ENCODE data around the gene OR13G1. TPM values are rescaled to one million over a fixed set of nuclear protein-coding genes. Genes with fewer than 3 reads are reported as not detected.
"Not testable (repeated sequence)": the region's sequence is repeated elsewhere in the genome, so short reads cannot be mapped to it uniquely, and the experiment has no call there.

Gene OR13G1
- total RNA-seq, result not detected

GRCh38 chr1:247679639-247680038 lies at the start of gene OR13G1:
OR13G1 (minus strand) TSS chr1:247679739; CDS start chr1:247673041, 6,698 bp downstream.
- no peaks in the 10 kb centered on the region for H3K4me1 ChIP-seq
- no peak within 1 kb of the TSS for H3K27ac ChIP-seq
- H3K4me3 ChIP-seq, result no peak within 1 kb of the TSS
- intact Hi-C loops (cut with DNase I), result no loop called here
- H3K9me3 ChIP-seq, result no peaks in the 10 kb centered on the region
- TF ChIP-seq POLR2A (IDR thresholded peaks at IDR 0.05) (no peak), CTCF (IDR thresholded peaks at IDR 0.05) (no peak)
- DNase-seq, result no peak
- H3K27me3 ChIP-seq, result no peaks in the 10 kb centered on the region
- 67 to 71% methylated on average over 1 of the region's 1 CpG for whole genome bisulfite sequencing, 2 donors
- no peaks in the 10 kb centered on the region for H3K36me3 ChIP-seq

- WGBS, 2 donors, result 83 to 93% methylated on average over 4 of the region's 4 CpGs
- Histone ChIP-seq H3K4me3 (no peak overlapping the region), H3K36me3 (no peaks in the 10 kb centered on the region), H3K27me3 (no peaks in the 10 kb centered on the region), H3K9me3 (peaks cover 0 to 9% (median 0%) of the 10 kb centered on the region in 3 donors), H3K27ac (no peak overlapping the region), H3K4me1 (no peaks in the 10 kb centered on the region)
- TF ChIP-seq POLR2A (IDR thresholded peaks at IDR 0.05), result no peak
- TF ChIP-seq CTCF (IDR thresholded peaks at IDR 0.05), result no peak
- no peak for DNase-seq
- intact Hi-C loops (cut with DNase I), result no loop called here
These were observed 41.7 kb upstream of the OR13G1 start for GRCh38 chr1:247721222-247721621.

GRCh38 chr1:247716546-247716945 lies 37.0 kb upstream of the OR13G1 start, which contains the start of gene OR6F1:
OR6F1 (minus strand) TSS chr1:247716646; CDS start chr1:247712755, 3,891 bp downstream.
- Histone ChIP-seq H3K4me3 (no peak within 1 kb of the TSS), H3K27me3 (no peaks in the 10 kb centered on the region), H3K4me1 (no peaks in the 10 kb centered on the region), H3K27ac (no peak within 1 kb of the TSS), H3K36me3 (no peaks in the 10 kb centered on the region), H3K9me3 (peaks cover 0 to 16% (median 0%) of the 10 kb centered on the region in 3 donors)
- DNase-seq, result no peak
- WGBS, 2 donors, result 75 to 80% methylated on average over 3 of the region's 3 CpGs
- intact Hi-C loops (cut with DNase I), result no loop called here
- TF ChIP-seq CTCF (IDR thresholded peaks at IDR 0.05), result no peak
- no peak for TF ChIP-seq POLR2A (IDR thresholded peaks at IDR 0.05)

- 91 to 93% methylated on average over 7 of the region's 7 CpGs for WGBS, 2 donors
- no peak for DNase-seq
- H3K9me3 ChIP-seq, result peaks cover 0 to 7% (median 0%) of the 10 kb centered on the region in 3 donors
- H3K4me3 ChIP-seq, result no peak overlapping the region
- no peaks in the 10 kb centered on the region for H3K4me1 ChIP-seq
- H3K27ac ChIP-seq, result no peak overlapping the region
- H3K36me3 ChIP-seq, result no peaks in the 10 kb centered on the region
- intact Hi-C loops (cut with DNase I), result no loop called here
- no peaks in the 10 kb centered on the region for H3K27me3 ChIP-seq
- TF ChIP-seq CTCF (IDR thresholded peaks at IDR 0.05) (no peak), POLR2A (IDR thresholded peaks at IDR 0.05) (no peak)
These were observed 34.2 kb upstream of the OR13G1 start for GRCh38 chr1:247713753-247714152.

GRCh38 chr1:247710681-247711080 lies 31.1 kb upstream of the OR13G1 start:
- H3K4me1 ChIP-seq; H3K4me3 ChIP-seq; H3K36me3 ChIP-seq; DNase-seq; H3K27ac ChIP-seq; H3K27me3 ChIP-seq; intact Hi-C loops (cut with DNase I): not testable (repeated sequence)
- H3K9me3 ChIP-seq, result peaks cover 0 to 18% (median 0%) of the 10 kb centered on the region in 3 donors
- WGBS, 2 donors, result 76 to 92% methylated on average over 7 to 8 of the region's 8 CpGs

- WGBS, 2 donors, result 46 to 59% methylated on average over 1 of the region's 1 CpG
- TF ChIP-seq POLR2A (IDR thresholded peaks at IDR 0.05) (no peak), CTCF (IDR thresholded peaks at IDR 0.05) (no peak)
- Histone ChIP-seq H3K4me1 (no peaks in the 10 kb centered on the region), H3K27me3 (no peaks in the 10 kb centered on the region), H3K36me3 (no peaks in the 10 kb centered on the region), H3K4me3 (no peak overlapping the region), H3K9me3 (peaks cover 0 to 13% (median 0%) of the 10 kb centered on the region in 3 donors), H3K27ac (no peak overlapping the region)
- intact Hi-C loops (cut with DNase I), result no loop called here
- no peak for DNase-seq
These were observed 21.8 kb upstream of the OR13G1 start for GRCh38 chr1:247701338-247701737.

Data from esophagus squamous epithelium (tissue), 5 donors.